ENCODE results near the gene LRRC23.
"Not testable (repeated sequence)": the region's sequence is repeated elsewhere in the genome, so short reads cannot be mapped to it uniquely, and the experiment has no call there.

LRRC23 gene

GRCh38 chr12:6905414-6906040 lies 905 bp downstream of the LRRC23 start:
- no peak for DNase-seq

- not testable (repeated sequence) for DNase-seq
These were observed 3.5 kb downstream of the LRRC23 start for GRCh38 chr12:6908141-6908540.

GRCh38 chr12:6909421-6910145 lies 5.0 kb downstream of the LRRC23 start:
- no peak for DNase-seq

GRCh38 chr12:6912164-6912935 lies 7.7 kb downstream of the LRRC23 start:
- DNase-seq = no peak

- DNase-seq = peak; percentile 88
These were observed 9.8 kb downstream of the LRRC23 start, which contains the start of gene ENO2 for GRCh38 chr12:6914246-6914946. Gene ENO2, plus strand, starts transcription at chr12:6914580. Its CDS starts 1,253 bp downstream, at chr12:6915833.

- DNase-seq = no peak
These were observed 10.5 kb downstream of the LRRC23 start for GRCh38 chr12:6914947-6915788.

- DNase-seq = no peak
These were observed 11.2 kb downstream of the LRRC23 start for GRCh38 chr12:6915789-6916285.

- no peak for DNase-seq
These were observed 12.0 kb downstream of the LRRC23 start for GRCh38 chr12:6916426-6917200.

GRCh38 chr12:6917491-6918231 lies 13.0 kb downstream of the LRRC23 start:
- DNase-seq = no peak

- no peak for DNase-seq
These were observed 15.0 kb downstream of the LRRC23 start for GRCh38 chr12:6919588-6919987.

GRCh38 chr12:6921539-6921938 lies 16.9 kb downstream of the LRRC23 start:
- no peak for DNase-seq

GRCh38 chr12:6921996-6922946 lies 17.6 kb downstream of the LRRC23 start:
- DNase-seq = no peak

GRCh38 chr12:6923003-6923732 lies 18.5 kb downstream of the LRRC23 start:
- DNase-seq = no peak

GRCh38 chr12:6923851-6924250 lies 19.2 kb downstream of the LRRC23 start:
- no peak for DNase-seq

- DNase-seq = no peak
These were observed 20.6 kb downstream of the LRRC23 start for GRCh38 chr12:6925239-6925539.

- no peak for DNase-seq
These were observed 21.1 kb downstream of the LRRC23 start for GRCh38 chr12:6925540-6926279.

- peak; percentile 55 for DNase-seq
These were observed 22.9 kb downstream of the LRRC23 start, which contains the start of gene ATN1 for GRCh38 chr12:6927379-6928021. Gene ATN1, plus strand, starts transcription at chr12:6927959. Its CDS starts 6,043 bp downstream, at chr12:6934002.

All from CD4-positive, alpha-beta T cell treated with Interleukin-10 for 1 hour (primary cell).